GM19023 (cell line): Measurements from ENCODE around the gene RPL10A.

Source experiments
- ATAC-seq: cut with Tn5 transposase; IDR thresholded peaks from one replicate; pipeline ENCODE4 v1.9.1; 2021; ENCODE audit warnings: mild to moderate bottlenecking, moderate library complexity; ENCODE audit not compliant: unreplicated experiment

RPL10A gene

DNA sequence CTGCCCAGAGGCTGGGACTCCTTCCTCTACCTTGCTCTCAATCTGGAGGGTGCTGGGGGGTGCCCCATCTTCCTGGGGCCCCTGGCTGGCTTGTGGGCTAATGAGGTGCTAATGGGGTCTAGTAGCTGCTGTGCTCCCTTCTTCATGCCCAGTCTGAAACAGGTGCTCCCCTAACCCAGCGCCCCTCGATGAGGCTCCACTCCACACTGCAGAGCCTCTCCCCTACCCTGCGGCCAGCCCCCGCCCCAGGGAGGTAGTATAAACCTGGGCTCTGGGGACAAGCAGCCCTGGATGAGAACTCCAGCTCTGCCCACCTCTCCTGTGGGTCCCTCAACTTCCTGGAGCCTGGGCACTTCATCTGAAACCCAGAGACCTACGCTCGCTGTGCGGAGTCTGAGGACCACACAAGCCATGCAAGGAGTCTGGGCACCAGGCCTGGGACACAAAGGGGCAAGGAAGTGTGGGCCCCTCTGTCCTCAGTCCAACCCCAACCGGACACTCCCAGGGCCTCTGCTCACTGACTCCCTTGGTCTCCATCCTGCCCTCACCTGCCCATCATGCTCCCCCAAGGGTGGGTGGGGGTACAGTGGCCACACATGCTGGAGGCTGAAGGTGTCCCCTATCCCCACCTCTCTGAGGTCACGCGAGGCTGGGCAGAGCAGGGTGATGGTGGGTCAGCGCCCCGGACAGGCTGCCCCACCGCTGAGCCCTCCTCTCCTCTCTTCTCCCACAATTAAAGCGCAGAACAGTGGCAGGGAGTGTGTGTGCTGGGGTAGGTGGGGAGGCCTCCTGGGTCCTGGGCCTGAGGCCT is 6.1 kb downstream of the RPL10A start:
- ATAC-seq = no peak

DNA sequence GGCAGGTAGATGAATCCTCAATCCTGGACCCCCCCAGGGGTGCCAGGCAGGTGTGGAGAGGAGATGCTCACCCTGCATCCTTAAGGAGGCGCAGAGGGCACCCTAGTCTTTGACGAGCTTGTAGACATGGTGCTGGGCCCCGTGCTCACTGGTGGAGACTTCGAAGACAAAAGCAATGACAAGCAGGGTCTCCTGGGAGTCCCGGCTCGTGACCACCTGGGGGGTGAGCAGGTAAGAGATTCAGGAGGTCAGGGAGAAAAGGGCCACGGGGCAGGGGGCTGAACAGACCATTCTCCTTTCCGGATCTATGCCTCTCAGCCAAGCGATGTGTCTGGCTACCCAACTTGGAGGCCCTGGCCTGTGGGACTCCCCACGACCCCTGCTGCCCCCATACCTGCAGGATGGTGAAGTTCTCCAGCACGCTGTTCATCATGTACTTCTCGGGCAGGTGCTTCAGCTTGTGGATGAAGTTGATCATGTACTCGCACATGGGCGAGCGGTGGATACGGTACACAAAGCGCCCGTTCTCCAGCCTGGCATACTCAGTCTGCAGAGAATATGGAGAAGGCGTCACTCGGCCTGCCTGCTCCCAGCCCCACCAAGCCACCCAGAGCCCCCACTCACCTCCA is 6.9 kb downstream of the RPL10A start:
- ATAC-seq = no peak

DNA sequence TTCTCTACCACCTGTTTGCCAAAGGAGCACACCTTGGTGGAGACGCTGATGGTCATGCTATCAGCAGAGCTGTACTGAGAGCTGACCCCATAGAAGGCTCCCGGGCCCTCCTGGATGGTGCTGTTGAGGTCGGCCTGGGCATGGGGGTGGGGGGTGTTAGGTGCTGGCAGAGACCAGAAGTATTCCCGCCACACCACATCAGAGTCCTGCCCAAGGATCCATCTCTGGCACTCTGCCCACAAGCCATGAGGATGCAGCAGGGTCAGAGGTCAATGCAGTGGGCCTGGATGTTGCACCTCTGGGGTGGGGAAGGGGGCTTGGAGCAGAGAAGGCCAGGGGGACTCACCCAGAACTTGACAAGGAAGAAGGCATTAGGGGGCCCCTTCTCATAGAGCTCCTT is 7.4 kb downstream of the RPL10A start:
- no peak for ATAC-seq

DNA sequence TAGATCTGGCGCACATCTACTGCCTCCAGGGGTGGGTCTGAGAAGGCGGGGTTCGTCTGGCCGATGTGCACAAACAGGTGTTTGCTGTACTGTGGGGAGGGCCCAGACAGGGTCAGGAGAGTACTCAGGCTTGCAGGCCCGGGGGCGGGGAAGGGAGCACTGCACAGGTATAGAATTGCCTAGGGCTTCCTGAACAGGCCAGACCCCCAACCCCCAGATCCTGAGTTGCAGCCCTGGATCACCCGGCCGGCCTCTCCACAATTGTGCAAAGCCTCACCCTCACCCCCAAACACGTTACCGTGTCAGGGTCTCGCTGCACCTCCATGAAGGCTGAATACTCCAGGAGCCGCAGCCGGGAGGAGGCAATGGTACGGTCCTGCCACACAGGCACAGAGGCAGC is 7.8 kb downstream of the RPL10A start:
- no peak for ATAC-seq

DNA sequence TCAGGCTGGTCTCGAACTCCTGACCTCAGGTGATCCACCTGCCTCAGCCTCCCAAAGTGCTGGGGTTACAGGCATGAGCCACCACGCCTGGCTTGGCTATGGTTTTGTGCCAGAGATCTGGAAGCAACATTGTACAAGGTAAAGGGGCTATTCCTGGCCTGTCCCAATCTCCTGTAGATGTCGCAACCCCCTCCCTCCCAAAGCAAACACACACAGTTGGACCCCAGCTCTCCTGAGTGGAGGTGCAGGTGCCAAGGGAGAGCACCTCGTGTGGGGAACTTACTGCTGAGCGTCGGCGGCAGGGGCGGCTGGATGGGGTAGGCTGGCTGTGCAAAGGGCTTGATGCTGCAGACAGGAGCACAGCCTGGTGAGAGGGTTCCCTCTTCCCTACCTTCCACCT is 8.8 kb downstream of the RPL10A start:
- no peak for ATAC-seq

DNA sequence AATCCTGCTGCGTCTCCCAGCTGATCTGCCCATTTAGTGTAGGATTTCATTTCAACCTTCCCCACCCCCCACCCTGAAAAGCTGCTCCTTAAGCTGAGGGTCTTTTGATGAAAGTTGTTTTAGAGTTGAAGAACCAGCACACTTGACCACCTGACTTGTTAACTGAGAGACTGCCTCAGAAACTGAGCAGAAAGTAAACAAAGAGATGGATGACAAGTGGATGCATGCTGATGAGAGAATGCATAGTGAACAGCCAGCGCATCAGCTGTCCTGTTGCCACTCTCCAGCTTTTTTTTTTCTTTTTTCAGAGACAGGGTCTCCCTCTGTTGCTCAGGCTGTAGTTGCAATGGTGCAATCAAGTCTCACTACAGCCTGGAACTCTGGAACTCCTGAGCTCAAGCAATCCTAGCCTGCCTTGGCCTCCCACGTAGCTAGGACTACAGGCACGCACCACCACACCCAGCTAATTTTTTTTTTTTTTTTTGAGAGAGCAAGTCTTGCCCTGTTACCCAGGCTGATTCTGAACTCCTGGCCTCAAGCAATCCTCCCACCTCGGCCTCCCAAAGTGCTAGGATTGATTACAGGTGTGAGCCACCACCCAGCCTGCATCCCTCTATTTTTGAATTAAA is 9.5 kb downstream of the RPL10A start:
- ATAC-seq = no peak

DNA sequence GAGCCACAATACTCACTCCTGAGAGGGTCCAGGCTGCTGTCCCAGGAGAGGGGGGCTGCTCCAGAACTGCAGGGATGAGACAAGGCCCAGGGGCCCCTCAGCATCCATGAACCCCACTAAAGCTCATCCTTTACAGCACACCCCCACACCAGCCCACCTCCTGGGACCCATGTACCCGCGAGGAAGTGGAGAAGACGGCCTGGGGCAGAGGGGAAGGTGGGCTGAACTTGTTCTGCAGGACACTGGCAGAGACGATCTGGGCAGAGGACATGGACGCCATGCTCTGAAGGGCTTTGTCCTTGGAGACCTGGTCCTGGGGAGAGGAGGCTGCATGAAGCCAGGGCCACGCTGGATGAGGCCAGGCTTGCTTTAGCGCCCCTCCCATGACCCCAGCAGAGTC is 10.1 kb downstream of the RPL10A start:
- ATAC-seq = no peak

DNA sequence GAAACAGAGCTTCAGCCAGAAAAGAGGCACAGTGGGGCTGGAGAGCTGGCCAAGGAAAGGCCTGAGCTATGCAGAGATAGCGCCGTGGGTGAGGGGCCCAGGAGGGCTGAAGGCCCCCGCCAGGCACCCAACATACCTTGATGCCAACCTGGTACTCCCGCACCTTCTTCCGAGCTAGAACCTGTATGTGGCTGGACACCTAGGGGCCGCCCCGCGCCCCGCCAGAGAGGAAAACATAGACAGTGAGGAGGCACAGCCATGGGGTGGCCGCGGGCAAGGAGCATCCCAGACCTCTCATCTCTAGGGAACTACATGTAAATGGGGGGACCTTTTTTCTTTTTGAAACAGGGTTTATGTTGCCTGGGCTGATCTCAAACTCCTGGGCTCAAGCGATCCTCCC is 12.0 kb downstream of the RPL10A start:
- no peak for ATAC-seq

DNA sequence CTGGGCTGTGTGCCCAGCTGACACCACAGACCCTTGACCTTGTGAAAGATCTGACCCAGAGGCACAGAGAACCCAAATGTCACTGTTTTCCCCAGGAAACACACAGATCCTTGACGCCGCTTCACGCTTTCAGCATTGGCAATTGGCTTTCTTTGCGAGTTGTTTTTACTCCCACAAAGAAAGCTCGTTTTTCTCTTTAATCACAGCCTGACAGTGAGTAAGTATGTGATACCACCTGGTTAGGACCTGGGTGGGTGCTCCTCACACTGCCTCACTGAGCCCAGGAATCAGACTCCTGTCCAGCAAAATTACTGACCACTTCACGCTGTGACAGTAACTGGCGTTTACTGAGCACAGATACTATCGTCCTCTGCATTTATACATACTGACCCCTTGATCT is 13.0 kb downstream of the RPL10A start:
- ATAC-seq = no peak

DNA sequence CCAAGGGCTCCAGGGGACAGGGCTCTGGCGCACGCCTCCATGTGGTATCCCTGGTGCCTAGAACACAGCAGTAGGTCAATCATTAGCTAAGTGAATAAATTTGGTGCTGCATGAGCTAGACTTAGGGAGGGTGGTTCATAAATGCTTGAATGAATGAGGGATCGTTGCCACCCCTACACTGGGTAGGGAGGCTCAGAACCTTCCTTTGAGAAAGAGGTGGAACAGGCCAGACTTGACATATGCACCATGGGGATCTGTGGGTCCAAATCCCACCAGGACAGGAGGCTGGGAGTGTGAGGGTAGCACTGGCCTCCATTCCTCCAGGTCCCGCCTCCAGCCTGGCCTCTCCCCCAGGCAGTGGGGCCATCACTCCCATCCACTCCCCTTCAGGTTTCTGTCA is 14.9 kb downstream of the RPL10A start:
- no peak for ATAC-seq

DNA sequence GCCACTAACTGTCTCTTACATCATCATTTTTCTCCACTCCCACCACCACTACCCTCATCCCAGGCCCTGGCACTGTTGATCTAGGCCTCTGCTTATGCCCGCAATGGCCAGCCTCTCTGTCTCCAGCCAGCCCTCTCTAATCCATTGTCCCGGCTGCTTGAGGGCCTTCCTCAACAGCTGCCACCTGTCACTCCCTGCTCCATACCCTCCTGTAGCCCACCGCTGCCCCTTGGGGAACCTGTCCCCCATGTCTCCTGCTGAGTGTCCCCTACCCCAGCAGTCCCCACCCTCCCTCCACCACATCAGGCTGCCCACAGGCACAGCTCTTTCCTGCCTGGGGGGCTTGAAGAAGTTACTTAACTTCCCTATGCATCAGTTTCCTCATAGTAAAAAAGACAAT is 15.3 kb downstream of the RPL10A start:
- ATAC-seq = no peak

DNA sequence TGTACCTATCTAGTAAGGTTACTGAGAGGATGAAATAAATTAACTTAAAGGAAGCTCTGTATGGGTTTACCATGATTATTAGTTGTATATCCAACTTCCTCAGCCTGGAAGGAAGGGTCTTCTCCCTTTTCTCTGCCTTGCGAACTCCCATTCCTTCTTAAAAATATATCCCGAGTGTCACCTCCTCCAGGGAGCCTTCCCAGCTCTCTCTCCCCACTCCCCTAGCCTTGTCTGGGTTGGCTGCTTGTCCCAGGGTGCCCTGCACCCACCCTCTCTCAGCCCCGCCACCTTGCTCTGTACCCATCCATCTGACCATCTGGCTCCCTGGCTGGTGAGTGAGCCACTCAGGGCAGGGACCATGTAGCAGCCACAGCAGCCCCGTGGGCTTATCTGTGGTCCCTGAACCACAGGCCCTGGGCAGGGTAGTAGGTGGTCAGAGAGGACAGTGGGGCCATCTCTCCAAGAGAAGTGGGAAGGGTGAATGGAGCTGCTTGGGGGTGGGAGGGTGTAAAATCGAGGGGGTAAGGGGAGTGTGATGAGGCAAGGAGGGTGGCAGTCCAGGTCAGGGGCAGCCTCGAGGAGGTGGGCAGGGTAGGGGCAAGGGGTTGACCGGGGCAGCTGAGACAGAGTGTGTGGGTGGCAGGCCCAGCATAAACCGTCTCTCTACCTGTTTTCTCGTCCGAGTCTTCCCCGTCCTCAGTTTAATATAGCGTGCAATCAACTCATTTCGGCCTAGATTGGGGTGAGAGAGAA is 15.9 kb downstream of the RPL10A start:
- no peak for ATAC-seq

DNA sequence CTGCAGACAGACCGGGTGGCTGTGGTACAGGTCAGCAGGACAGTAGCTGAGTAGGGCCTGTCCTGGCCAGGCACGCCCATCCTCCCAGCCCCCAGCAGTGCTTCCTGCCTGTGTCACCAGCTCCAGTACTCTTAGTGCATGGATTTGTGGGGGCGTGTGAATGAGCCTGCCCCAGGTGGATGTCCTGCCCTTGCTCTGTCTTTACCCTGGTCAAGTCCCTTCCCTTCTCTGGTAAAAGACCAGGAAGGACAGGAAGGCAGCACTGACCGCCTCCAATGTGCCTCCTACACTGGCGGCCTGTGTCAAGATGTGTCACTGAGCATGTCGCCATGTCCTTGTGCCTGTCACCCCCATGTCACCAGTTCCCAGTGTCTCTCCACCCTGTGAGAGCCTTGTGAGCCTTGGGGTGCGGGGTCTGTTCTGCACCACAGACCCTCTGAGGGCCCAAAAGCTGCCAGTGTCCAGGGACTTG is 16.8 kb downstream of the RPL10A start:
- no peak for ATAC-seq

DNA sequence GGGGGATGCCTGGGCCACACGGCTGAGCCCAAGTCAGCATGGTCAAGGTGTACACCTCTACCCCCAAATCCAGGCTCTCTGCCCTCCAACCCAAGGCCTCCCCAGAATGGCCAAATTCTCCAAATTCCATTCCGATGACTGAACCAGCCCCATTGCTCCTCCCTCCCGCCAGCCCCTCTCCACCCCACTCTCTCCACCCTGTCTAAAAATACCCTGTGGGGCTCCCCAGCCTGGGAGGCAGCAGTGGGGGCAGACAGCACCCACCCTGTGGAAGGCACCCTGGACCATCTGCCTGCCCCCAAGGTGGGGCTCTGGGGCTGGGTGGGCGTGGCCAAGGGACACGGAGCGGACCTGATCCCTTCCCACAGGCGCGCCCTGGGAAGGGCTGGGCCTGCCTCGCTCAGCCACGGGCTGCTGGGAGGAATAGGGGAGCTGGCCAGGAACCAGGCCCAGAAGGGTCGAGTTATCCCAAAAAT is 17.2 kb downstream of the RPL10A start:
- ATAC-seq = no peak

DNA sequence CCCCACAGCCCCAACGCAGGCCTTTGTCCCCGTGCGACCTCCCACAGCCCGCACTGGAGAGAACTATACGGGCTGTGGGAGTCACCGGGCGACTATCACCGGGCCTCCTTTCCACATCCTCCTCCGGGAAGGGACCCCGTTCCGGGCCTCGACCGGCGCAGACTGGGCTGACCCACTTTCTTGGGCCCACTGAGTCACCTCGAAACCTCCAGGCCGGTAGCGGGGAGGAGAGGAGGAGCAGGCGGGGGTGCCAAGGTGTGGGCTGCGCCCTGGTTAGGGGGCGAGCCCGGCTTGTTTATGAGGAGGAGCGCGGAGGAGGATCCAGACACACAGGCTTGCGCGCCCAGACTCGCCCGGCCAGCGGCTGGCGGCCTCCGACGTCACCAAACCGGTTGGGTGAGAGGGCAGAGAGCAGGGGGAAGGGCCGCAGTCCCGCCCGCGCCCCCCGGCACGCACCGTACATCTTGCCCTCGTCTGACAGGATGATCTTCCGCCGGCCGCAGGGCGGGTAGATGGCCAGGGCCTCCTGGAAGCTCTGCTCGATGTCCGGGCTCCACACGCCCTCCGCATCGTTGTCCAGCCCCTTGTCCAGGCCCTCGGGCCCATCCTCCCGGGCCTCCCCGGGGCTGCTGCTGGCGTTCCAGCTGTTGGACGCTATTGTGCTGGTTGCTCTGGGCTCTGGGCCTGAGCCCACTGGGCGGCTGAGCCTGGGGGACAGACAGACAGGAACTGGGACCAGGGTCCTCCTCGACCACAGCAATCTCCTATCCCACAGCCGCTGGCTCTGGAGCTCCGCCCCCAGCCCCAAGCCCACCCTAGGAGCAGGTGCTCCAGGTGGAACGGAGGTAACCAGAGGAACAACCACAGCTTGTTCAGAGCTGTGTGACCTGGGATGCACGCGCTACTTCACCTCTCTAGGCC is 18.1 kb downstream of the RPL10A start:
- ATAC-seq = no peak

DNA sequence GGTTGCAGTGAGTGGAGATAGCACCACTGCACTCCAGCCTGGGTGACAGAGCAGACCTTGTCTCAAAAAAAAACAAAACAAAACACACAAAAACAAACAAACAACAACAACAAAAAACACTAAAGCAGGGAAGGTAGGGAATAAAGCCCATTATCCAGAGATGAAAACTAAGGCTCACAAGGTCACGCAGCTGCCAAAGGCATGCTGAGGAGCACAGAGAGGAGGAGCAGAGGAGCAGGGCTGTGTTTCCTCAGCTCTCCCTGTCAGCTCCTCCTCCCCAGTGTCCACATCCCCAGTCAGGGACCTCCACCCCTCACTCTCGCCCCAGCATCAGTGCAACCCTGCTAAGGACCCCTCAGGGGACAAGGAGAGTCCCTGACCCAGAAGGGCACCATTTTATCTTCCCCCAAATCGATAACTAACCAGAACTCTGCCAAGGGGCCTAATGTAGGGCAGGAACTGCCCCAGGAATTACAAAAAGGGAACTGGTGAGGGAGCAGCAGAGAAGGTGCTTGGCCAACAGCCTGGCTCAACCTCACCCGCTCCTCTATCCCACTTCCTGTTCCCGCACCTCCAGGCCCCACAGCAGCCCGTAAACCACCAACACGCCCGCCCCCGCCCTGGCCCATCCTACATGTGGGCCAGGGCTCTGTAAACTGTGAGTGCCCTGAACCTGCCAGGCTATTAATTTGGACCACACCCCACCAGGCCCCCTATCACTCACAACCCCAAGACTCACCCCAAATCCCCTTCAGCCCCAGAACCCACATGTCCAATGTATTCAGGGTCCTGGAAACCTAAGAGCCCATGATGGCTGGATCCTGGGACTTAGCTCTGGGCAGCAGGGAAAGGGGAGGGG is 19.7 kb downstream of the RPL10A start:
- no peak for ATAC-seq

DNA sequence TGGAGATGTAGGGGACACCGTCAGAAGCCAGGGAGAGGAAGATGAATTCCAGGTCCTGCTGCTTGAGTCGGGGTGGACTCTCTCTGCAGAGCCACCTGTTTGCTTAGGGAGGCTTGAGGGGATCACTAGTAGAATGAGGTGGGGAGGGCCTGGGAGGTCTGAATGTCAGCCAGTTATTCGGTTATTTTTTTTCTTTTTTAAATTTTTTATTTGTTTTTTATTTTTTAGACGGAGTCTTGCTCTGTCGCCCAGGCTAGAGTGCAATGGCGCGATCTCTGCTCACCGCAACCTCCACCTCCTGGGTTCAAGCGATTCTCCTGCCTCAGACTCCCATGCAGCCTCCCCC is 20.3 kb downstream of the RPL10A start:
- ATAC-seq = no peak

DNA sequence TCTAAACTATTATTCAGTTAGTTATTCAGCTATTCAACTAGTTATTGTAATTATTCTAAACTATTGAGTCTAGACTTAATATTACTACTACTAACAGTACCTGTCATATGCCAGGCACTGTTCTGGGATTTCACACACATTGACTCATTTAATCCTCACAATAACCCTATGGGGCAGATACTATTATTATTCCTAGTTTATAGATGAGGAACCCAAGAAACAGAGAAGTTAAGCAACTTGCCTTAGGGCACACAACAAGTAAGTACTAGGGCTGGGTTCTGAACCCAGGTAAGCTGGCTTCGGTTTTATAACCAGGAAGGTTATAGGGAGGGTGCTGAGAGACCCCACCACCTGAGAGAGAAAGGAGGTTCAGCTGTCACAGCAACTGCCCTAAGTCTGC is 20.9 kb downstream of the RPL10A start:
- ATAC-seq = no peak

DNA sequence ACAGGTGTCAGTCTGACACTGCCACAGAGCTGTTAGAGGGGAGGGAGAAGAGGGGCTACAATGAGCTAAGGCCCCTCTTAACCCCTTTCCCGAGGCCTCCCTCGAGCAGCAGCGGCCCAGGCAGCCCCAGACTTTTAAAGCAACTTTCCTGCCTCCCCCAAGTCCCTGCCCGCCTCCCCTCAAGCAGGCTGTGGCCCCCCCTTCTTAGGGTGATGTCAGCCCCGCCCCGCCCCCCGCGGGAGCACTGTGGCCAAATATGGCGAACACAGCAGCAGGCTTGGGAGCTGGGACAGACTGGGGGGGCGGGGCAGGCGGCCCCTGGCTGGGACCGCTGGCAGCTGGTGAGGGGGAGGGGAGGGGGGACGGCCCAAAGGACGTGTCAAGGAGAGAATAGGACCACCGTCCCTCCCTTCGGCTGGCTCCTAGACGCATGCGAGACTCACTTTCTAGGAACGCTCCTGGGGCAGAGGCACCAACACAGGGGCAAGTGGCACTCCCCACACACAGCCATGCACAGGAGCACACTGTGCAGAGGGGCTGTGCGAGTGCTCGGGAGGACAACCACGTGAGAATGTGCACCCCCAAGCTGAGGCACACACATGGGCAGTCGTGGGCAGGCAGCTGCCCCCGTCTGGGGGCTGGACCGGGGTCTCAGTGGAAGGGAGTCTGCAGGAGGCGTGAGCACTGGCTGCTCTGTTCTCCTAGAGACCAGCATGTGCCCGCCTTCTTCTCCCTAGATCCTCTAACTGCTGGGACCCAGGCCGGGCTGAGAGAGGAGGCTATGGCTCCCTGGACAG is 22.0 kb downstream of the RPL10A start:
- no peak for ATAC-seq
